WTC11 (cell line): ENCODE results near the gene VAMP1. TPM values are rescaled to one million over a fixed set of nuclear protein-coding genes. Genes with fewer than 3 reads are reported as not detected.

Source experiments
- ATAC-seq: fragments of 200-7000 bp; cut with Tn5 transposase; 2 replicates; pipeline ENCODE4 v1.10.0; 2021; ENCODE audit warnings: mild to moderate bottlenecking, moderate library complexity
- CTCF ChIA-PET: fragments of 300-600 bp; sonication (Branson Sonifier 250); formaldehyde crosslinking; loops from one replicate; lab custom pipeline; 2021; ENCODE audit warnings: antibody characterized with exemption; lab: Charles Lee
- POLR2A ChIA-PET: fragments of 350-600 bp; sonication (Branson Sonifier 250); formaldehyde crosslinking; loops from one replicate; lab custom pipeline; 2021; ENCODE audit warnings: antibody characterized with exemption; lab: Charles Lee
- DNase-seq: peaks from one replicate; pipeline ENCODE4 v3.0.0; 2021; ENCODE audit warnings: low spot score
- H3K27ac Mint-ChIP-seq: 2 replicates; pipeline ENCODE4 v1.8.0; 2021; ENCODE audit warnings: mixed read lengths
- H3K27me3 Mint-ChIP-seq: 2 replicates; pipeline ENCODE4 v1.8.0; 2021; ENCODE audit warnings: low read depth, mild to moderate bottlenecking, moderate library complexity, mixed read lengths
- H3K36me3 Mint-ChIP-seq: 2 replicates; pipeline ENCODE4 v1.8.0; 2021; ENCODE audit warnings: mixed read lengths
- H3K4me1 Mint-ChIP-seq: 2 replicates; pipeline ENCODE4 v1.8.0; 2022; ENCODE audit warnings: mixed read lengths
- H3K4me3 Mint-ChIP-seq: 2 replicates; pipeline ENCODE4 v1.8.0; 2021; ENCODE audit warnings: mild to moderate bottlenecking, moderate library complexity, mixed read lengths
- H3K9me3 Mint-ChIP-seq: 2 replicates; pipeline ENCODE4 v1.8.0; 2021; ENCODE audit warnings: mixed read lengths
- FOXP1 ChIP-seq: sonication (generic); formaldehyde crosslinking; IDR thresholded peaks from 2 replicates; pipeline ENCODE4 v1.8.0; 2022; ENCODE audit warnings: missing genetic modification reagents, mild to moderate bottlenecking, moderate library complexity, borderline replicate concordance
- FOXP4 ChIP-seq: sonication (generic); formaldehyde crosslinking; IDR thresholded peaks from 2 replicates; pipeline ENCODE4 v1.8.0; 2022; ENCODE audit warnings: mild to moderate bottlenecking, missing genetic modification reagents
- GABPB1 ChIP-seq: sonication (generic); formaldehyde crosslinking; IDR thresholded peaks from 2 replicates; pipeline ENCODE4 v1.8.1; 2023; ENCODE audit warnings: mild to moderate bottlenecking, missing genetic modification reagents
- HMGA2 ChIP-seq: fragments of 250-450 bp; sonication (Bioruptor Pico); IDR thresholded peaks from 2 replicates; pipeline ENCODE4 v1.4.0; 2021; ENCODE audit warnings: mild to moderate bottlenecking, moderate library complexity
- HMGXB4 ChIP-seq: sonication (generic); formaldehyde crosslinking; IDR thresholded peaks from 2 replicates; pipeline ENCODE4 v1.8.1; 2023; ENCODE audit warnings: mild to moderate bottlenecking, moderate library complexity, missing genetic modification reagents
- MXD4 ChIP-seq: fragments of 250-450 bp; sonication (Bioruptor Pico); IDR thresholded peaks from 2 replicates; pipeline ENCODE4 v1.8.0; 2021; ENCODE audit warnings: mild to moderate bottlenecking, moderate library complexity, borderline replicate concordance
- MYBL2 ChIP-seq: sonication (generic); formaldehyde crosslinking; IDR thresholded peaks from 2 replicates; pipeline ENCODE4 v1.8.1; 2023; ENCODE audit warnings: mild to moderate bottlenecking, moderate library complexity, missing genetic modification reagents
- NFYB ChIP-seq: sonication (generic); formaldehyde crosslinking; conservative IDR thresholded peaks from 2 replicates; pipeline ENCODE4 v1.8.0; 2022; ENCODE audit warnings: low read depth, missing genetic modification reagents
- SP1 ChIP-seq: sonication (generic); formaldehyde crosslinking; conservative IDR thresholded peaks from 2 replicates; pipeline ENCODE4 v1.8.1; 2022; ENCODE audit warnings: missing genetic modification reagents
- TEAD1 ChIP-seq: sonication (generic); formaldehyde crosslinking; IDR thresholded peaks from 2 replicates; pipeline ENCODE4 v1.8.0; 2022; ENCODE audit warnings: mild to moderate bottlenecking, missing genetic modification reagents
- ZBTB43 ChIP-seq: sonication (generic); formaldehyde crosslinking; IDR thresholded peaks from 2 replicates; pipeline ENCODE4 v1.8.1; 2023; ENCODE audit warnings: mild to moderate bottlenecking, missing genetic modification reagents
- ZNF121 ChIP-seq: sonication (generic); formaldehyde crosslinking; IDR thresholded peaks from 2 replicates; pipeline ENCODE4 v1.8.0; 2023; ENCODE audit warnings: missing genetic modification reagents
- ZNF232 ChIP-seq: sonication (generic); formaldehyde crosslinking; IDR thresholded peaks from 2 replicates; pipeline ENCODE4 v1.8.0; 2022; ENCODE audit warnings: mild to moderate bottlenecking, missing genetic modification reagents
- ZNF425 ChIP-seq: fragments of 250-450 bp; sonication (Bioruptor Pico); conservative IDR thresholded peaks from 2 replicates; pipeline ENCODE4 v1.9.0; 2021; ENCODE audit warnings: mild to moderate bottlenecking
- ZNF512 ChIP-seq: sonication (generic); formaldehyde crosslinking; IDR thresholded peaks from 2 replicates; pipeline ENCODE4 v1.8.1; 2022; ENCODE audit warnings: missing genetic modification reagents, borderline replicate concordance
- total RNA-seq: library from RNA; stranded (reverse); gene quantifications from 3 replicates; pipeline ENCODE4 v1.2.3, GENCODE V29; 2021

The VAMP1 gene
- total RNA-seq, 1 experiment from 2014 or later = 14.3 TPM

GRCh38 chr12:6470375-6471163 lies at the start of gene VAMP1 (continued):
- no peak for TF ChIP-seq ZNF425
- 0 out of 2 replicates have a peak, but pooled peaks have one; percentile 13 for TF ChIP-seq HMGA2
- TF ChIP-seq SP1 (CRISPR knock-in tag) = peak; percentile 94
- peak; percentile 49; the same call in 1 of the 2 replicates for TF ChIP-seq MYBL2 (CRISPR knock-in tag)
- peak; percentile 79 for TF ChIP-seq GABPB1 (CRISPR knock-in tag)
- 0 out of 2 replicates have a peak, but pooled peaks have one; percentile 20 for TF ChIP-seq ZNF232
- 0 out of 2 replicates have a peak, but pooled peaks have one; percentile 7 for TF ChIP-seq FOXP4 (CRISPR knock-in tag)
- TF ChIP-seq NFYB = peak; percentile 82
- peak; percentile 61; the same call in 1 of the 2 replicates for TF ChIP-seq ZBTB43 (CRISPR knock-in tag)
- TF ChIP-seq FOXP1 (CRISPR knock-in tag) = peak; percentile 72
- TF ChIP-seq HMGXB4 (CRISPR knock-in tag) = peak; percentile 75; the same call in 1 of the 2 replicates

GRCh38 chr12:6520186-6520585 lies 49.7 kb upstream of the VAMP1 start:
- no peak overlapping the region for H3K4me3 Mint-ChIP-seq
- ATAC-seq (no peak), DNase-seq (no peak)
- CTCF ChIA-PET = no interaction called here
- peaks cover 85% of the 10 kb centered on the region for H3K36me3 Mint-ChIP-seq
- no peaks in the 10 kb centered on the region for H3K9me3 Mint-ChIP-seq
- POLR2A ChIA-PET = no interaction called here
- TF ChIP-seq TEAD1 (no peak), ZNF512 (CRISPR knock-in tag) (no peak)
- H3K27me3 Mint-ChIP-seq = no peaks in the 10 kb centered on the region
- H3K27ac Mint-ChIP-seq = no peak overlapping the region
- no peaks in the 10 kb centered on the region for H3K4me1 Mint-ChIP-seq

GRCh38 chr12:6508087-6508486 lies 37.6 kb upstream of the VAMP1 start:
- ChIA-PET CTCF (interaction anchor here (0.6 to 1.2 kb wide), 4 partner anchors 26 to 185 kb away, joined by 3 to 4 read pairs (median 4); partner anchors contain the start of gene GAPDH), POLR2A (no interaction called here)
- no peaks in the 10 kb centered on the region for H3K27me3 Mint-ChIP-seq
- no peaks in the 10 kb centered on the region for H3K9me3 Mint-ChIP-seq
- H3K36me3 Mint-ChIP-seq = peaks cover 55% of the 10 kb centered on the region
- DNase-seq (no peak), ATAC-seq (no peak)
- peak overlapping the region; percentile 92 for H3K27ac Mint-ChIP-seq
- TF ChIP-seq MXD4 (CRISPR knock-in tag) (no peak), ZNF121 (CRISPR knock-in tag) (peak; percentile 90)
- H3K4me1 Mint-ChIP-seq = peaks cover 11% of the 10 kb centered on the region
- no peak overlapping the region for H3K4me3 Mint-ChIP-seq
